MM.1S (cell line): Measurements from ENCODE around the gene RFK.

Source experiments
- DNase-seq: peaks from one replicate; pipeline ENCODE4 v3.0.0-alpha.2; 2015
- H2AFZ ChIP-seq: fragments of 300-600 bp; sonication (generic); 2 replicates; pipeline ENCODE4 v1.6.0; 2016; ENCODE audit warnings: antibody characterized with exemption, low read length
- H3F3A ChIP-seq: fragments of 300-600 bp; sonication (generic); 2 replicates; pipeline ENCODE4 v1.6.1; 2016; ENCODE audit warnings: mild to moderate bottlenecking, antibody characterized with exemption, low read length, moderate library complexity, mixed read lengths; ENCODE audit not compliant: insufficient read depth
- H3K27ac ChIP-seq: fragments of 300-600 bp; sonication (generic); 2 replicates; pipeline ENCODE4 v1.5.1; 2016; ENCODE audit warnings: mild to moderate bottlenecking, low read length
- H3K27me3 ChIP-seq: fragments of 300-600 bp; sonication (generic); replicated peaks from 2 replicates; pipeline ENCODE4 v1.6.0; 2016; ENCODE audit warnings: low read length; ENCODE audit not compliant: insufficient read depth
- H3K36me3 ChIP-seq: fragments of 300-600 bp; sonication (generic); replicated peaks from 2 replicates; pipeline ENCODE4 v1.6.1; 2016; ENCODE audit warnings: mild to moderate bottlenecking, low read length, mixed read lengths; ENCODE audit not compliant: insufficient read depth
- H3K4me1 ChIP-seq: fragments of 300-600 bp; sonication (generic); 2 replicates; pipeline ENCODE4 v1.6.1; 2016; ENCODE audit warnings: low read length, mixed read lengths
- H3K4me2 ChIP-seq: fragments of 300-600 bp; sonication (generic); 2 replicates; pipeline ENCODE4 v1.6.0; 2016; ENCODE audit warnings: low read depth, low read length
- H3K4me3 ChIP-seq: fragments of 300-600 bp; sonication (generic); 2 replicates; pipeline ENCODE4 v1.5.1; 2016; ENCODE audit warnings: low read length, mixed read lengths
- H3K79me2 ChIP-seq: fragments of 300-600 bp; sonication (generic); 2 replicates; pipeline ENCODE4 v1.6.1; 2016; ENCODE audit warnings: mixed run types, low read length, mixed read lengths
- H3K9ac ChIP-seq: fragments of 300-600 bp; sonication (generic); 2 replicates; pipeline ENCODE4 v1.6.1; 2016; ENCODE audit warnings: low read length, mixed read lengths
- H3K9me2 ChIP-seq: fragments of 300-600 bp; sonication (generic); replicated peaks from 2 replicates; pipeline ENCODE4 v1.6.1; 2016; ENCODE audit warnings: mild to moderate bottlenecking, low read length, mixed read lengths; ENCODE audit not compliant: insufficient read depth
- H3K9me3 ChIP-seq: fragments of 300-600 bp; sonication (generic); replicated peaks from 2 replicates; pipeline ENCODE4 v1.6.1; 2016; ENCODE audit warnings: mild to moderate bottlenecking, low read length, mixed read lengths; ENCODE audit not compliant: insufficient read depth
- H4K20me1 ChIP-seq: fragments of 300-600 bp; sonication (generic); 2 replicates; pipeline ENCODE4 v1.6.1; 2016; ENCODE audit warnings: mild to moderate bottlenecking, low read length, moderate library complexity, mixed read lengths; ENCODE audit not compliant: insufficient read depth
- CTCF ChIP-seq: fragments of 300-600 bp; sonication (generic); IDR thresholded peaks from 2 replicates; pipeline ENCODE4 v1.5.1; 2016; ENCODE audit warnings: antibody characterized with exemption, low read length, mixed read lengths
- EZH2 ChIP-seq: fragments of 300-600 bp; sonication (generic); optimal IDR thresholded peaks from 2 replicates; pipeline ENCODE3; 2017; ENCODE audit warnings: low read depth, mild to moderate bottlenecking, antibody characterized with exemption, low read length, mixed read lengths
- EZH2phosphoT487 ChIP-seq: fragments of 300-600 bp; sonication (generic); IDR thresholded peaks from 2 replicates; pipeline ENCODE4 v1.6.1; 2018; ENCODE audit warnings: antibody characterized with exemption, low read length

The RFK gene

GRCh38 chr9:76415154-76415553 lies 20.9 kb upstream of the RFK start:
- H3K4me1 ChIP-seq = no peaks in the 10 kb centered on the region
- no peak overlapping the region for H3K9ac ChIP-seq
- no peak overlapping the region for H3K27ac ChIP-seq
- no peak overlapping the region for H3K4me3 ChIP-seq
- H3K9me3 ChIP-seq = no peaks in the 10 kb centered on the region
- H3K9me2 ChIP-seq = no peaks in the 10 kb centered on the region
- no peak for TF ChIP-seq EZH2phosphoT487
- no peak for TF ChIP-seq CTCF
- TF ChIP-seq EZH2 = no peak
- DNase-seq = no peak
- H3K79me2 ChIP-seq = no peaks in the 10 kb centered on the region
- H4K20me1 ChIP-seq = no peaks in the 10 kb centered on the region
- H3K27me3 ChIP-seq = no peaks in the 10 kb centered on the region
- no peak overlapping the region for H2AFZ ChIP-seq
- H3K4me2 ChIP-seq = no peak overlapping the region
- H3K36me3 ChIP-seq = no peaks in the 10 kb centered on the region
- no peaks in the 10 kb centered on the region for H3F3A ChIP-seq

GRCh38 chr9:76414661-76415060 lies 20.4 kb upstream of the RFK start:
- no peak for TF ChIP-seq EZH2phosphoT487
- TF ChIP-seq CTCF = no peak
- TF ChIP-seq EZH2 = no peak
- H3K4me3 ChIP-seq = no peak overlapping the region
- no peak overlapping the region for H3K27ac ChIP-seq
- H2AFZ ChIP-seq = no peak overlapping the region
- no peak overlapping the region for H3K4me2 ChIP-seq
- no peaks in the 10 kb centered on the region for H3K9me3 ChIP-seq
- H3K9me2 ChIP-seq = no peaks in the 10 kb centered on the region
- peak; percentile 16 for DNase-seq
- no peaks in the 10 kb centered on the region for H3F3A ChIP-seq
- no peaks in the 10 kb centered on the region for H3K4me1 ChIP-seq
- H4K20me1 ChIP-seq = no peaks in the 10 kb centered on the region
- no peaks in the 10 kb centered on the region for H3K27me3 ChIP-seq
- no peak overlapping the region for H3K9ac ChIP-seq
- no peaks in the 10 kb centered on the region for H3K36me3 ChIP-seq
- no peaks in the 10 kb centered on the region for H3K79me2 ChIP-seq

GRCh38 chr9:76413658-76414057 lies 19.4 kb upstream of the RFK start:
- H3K27ac ChIP-seq = no peak overlapping the region
- no peak overlapping the region for H3K9ac ChIP-seq
- DNase-seq = no peak
- H3K4me3 ChIP-seq = no peak overlapping the region
- no peak overlapping the region for H3K4me2 ChIP-seq
- no peaks in the 10 kb centered on the region for H3F3A ChIP-seq
- no peak overlapping the region for H2AFZ ChIP-seq
- no peaks in the 10 kb centered on the region for H3K79me2 ChIP-seq
- H3K36me3 ChIP-seq = no peaks in the 10 kb centered on the region
- no peaks in the 10 kb centered on the region for H3K9me2 ChIP-seq
- H4K20me1 ChIP-seq = no peaks in the 10 kb centered on the region
- TF ChIP-seq CTCF (no peak), EZH2phosphoT487 (no peak), EZH2 (no peak)
- H3K9me3 ChIP-seq = no peaks in the 10 kb centered on the region
- H3K4me1 ChIP-seq = no peaks in the 10 kb centered on the region
- no peaks in the 10 kb centered on the region for H3K27me3 ChIP-seq
